GM23248 (cell line): ENCODE data around the gene DCTN1. TPM values are rescaled to one million over a fixed set of nuclear protein-coding genes. Genes with fewer than 3 reads are reported as not detected.

Experiments used
- DNase-seq: peaks from one replicate; pipeline ENCODE4 v3.0.0-alpha.2; 2015
- H2AFZ ChIP-seq: fragments of 200-600 bp; sonication (generic); 2 replicates; pipeline ENCODE4 v1.6.1; 2016; ENCODE audit warnings: antibody characterized with exemption
- H3F3A ChIP-seq: fragments of 200-600 bp; sonication (generic); 2 replicates; pipeline ENCODE4 v1.6.1; 2016; ENCODE audit warnings: mild to moderate bottlenecking, antibody characterized with exemption, mixed run types; ENCODE audit not compliant: insufficient read depth
- H3K27ac ChIP-seq: fragments of 200-600 bp; sonication (generic); 2 replicates; pipeline ENCODE4 v1.5.1; 2016; ENCODE audit warnings: mild to moderate bottlenecking
- H3K27me3 ChIP-seq: fragments of 200-600 bp; sonication (generic); replicated peaks from 2 replicates; pipeline ENCODE4 v1.6.1; 2016; ENCODE audit warnings: mild to moderate bottlenecking; ENCODE audit not compliant: insufficient read depth
- H3K36me3 ChIP-seq: fragments of 200-600 bp; sonication (generic); 2 replicates; pipeline ENCODE4 v1.6.1; 2016; ENCODE audit warnings: low read depth, mild to moderate bottlenecking
- H3K4me1 ChIP-seq: fragments of 200-600 bp; sonication (generic); 2 replicates; pipeline ENCODE4 v1.6.1; 2016; ENCODE audit warnings: mild to moderate bottlenecking; ENCODE audit not compliant: insufficient read depth
- H3K4me2 ChIP-seq: fragments of 200-600 bp; sonication (generic); one replicate; pipeline ENCODE4 v1.6.1; 2016; ENCODE audit warnings: mild to moderate bottlenecking; ENCODE audit not compliant: unreplicated experiment
- H3K4me3 ChIP-seq: fragments of 200-600 bp; sonication (generic); 2 replicates; pipeline ENCODE4 v1.5.1; 2016; ENCODE audit warnings: mild to moderate bottlenecking
- H3K79me2 ChIP-seq: fragments of 200-600 bp; sonication (generic); 2 replicates; pipeline ENCODE4 v1.6.1; 2016; ENCODE audit warnings: mild to moderate bottlenecking; ENCODE audit not compliant: insufficient read depth
- H3K9ac ChIP-seq: fragments of 200-600 bp; sonication (generic); 2 replicates; pipeline ENCODE4 v1.6.1; 2016; ENCODE audit warnings: mild to moderate bottlenecking
- H3K9me2 ChIP-seq: fragments of 200-600 bp; sonication (generic); 2 replicates; pipeline ENCODE4 v1.6.1; 2016; ENCODE audit warnings: mixed run types, mild to moderate bottlenecking, moderate library complexity; ENCODE audit not compliant: insufficient read depth
- H3K9me3 ChIP-seq: fragments of 200-600 bp; sonication (generic); one replicate; pipeline ENCODE4 v1.6.1; 2017; ENCODE audit warnings: low read depth
- H4K20me1 ChIP-seq: fragments of 200-600 bp; sonication (generic); 2 replicates; pipeline ENCODE4 v1.6.0; 2016; ENCODE audit not compliant: insufficient read depth
- EZH2 ChIP-seq: fragments of 200-600 bp; sonication (generic); IDR thresholded peaks from 2 replicates; pipeline ENCODE4 v1.6.1; 2018; ENCODE audit warnings: antibody characterized with exemption, mild to moderate bottlenecking; ENCODE audit not compliant: insufficient read depth, poor library complexity, severe bottlenecking
- EZH2phosphoT487 ChIP-seq: fragments of 200-600 bp; sonication (generic); IDR thresholded peaks from 2 replicates; pipeline ENCODE4 v1.6.1; 2018; ENCODE audit warnings: antibody characterized with exemption, moderate library complexity, mild to moderate bottlenecking, low read depth; ENCODE audit not compliant: insufficient read depth
- WGBS, 2 experiments: methylation state at CpG; one replicate each; pipeline ENCODE4 v1.1.6; 2015 to 2017; ENCODE audit warnings: low lambda C conversion rate in 2 of 2, low coverage in 1 of 2; ENCODE audit errors: missing lambda C conversion rate in 2 of 2; 5-methylcytosine and 5-hydroxymethylcytosine counted together
- in situ Hi-C: fragments of 300-500 bp; cut with MboI; formaldehyde crosslinking; loops from 2 replicates; pipeline ENCODE4 v1.15.0; 2020
- polyA plus RNA-seq: library from polyadenylated mRNA; unstranded; fragments of >200 nt; fragmentation: Nextera tagmentation; extraction: Ambion mirVana; gene quantifications from 2 replicates; pipeline ENCODE4 v1.2.1, GENCODE V29; 2016
- total RNA-seq: library from RNA; depleted of rRNA; stranded (reverse); fragments of >200 nt; shearing (Covaris generic); gene quantifications from 2 replicates; pipeline ENCODE4 v1.2.3, GENCODE V29; 2014

The DCTN1 gene
- total and polyA plus RNA-seq, 2 experiments from 2014 or later = 169 to 176 TPM

- Histone ChIP-seq H3K9me2 (no peaks in the 10 kb centered on the region), H4K20me1 (no peaks in the 10 kb centered on the region), H3K9ac (no peak overlapping the region), H3K9me3 (no peaks in the 10 kb centered on the region), H3K27ac (no peak overlapping the region), H3K4me2 (no peak overlapping the region), H3K36me3 (peaks cover 40% of the 10 kb centered on the region; the same call in 1 of the 2 replicates), H3K4me3 (no peak overlapping the region), H3K4me1 (no peaks in the 10 kb centered on the region), H2AFZ (no peak overlapping the region), H3F3A (no peaks in the 10 kb centered on the region), H3K79me2 (peaks cover 9% of the 10 kb centered on the region), H3K27me3 (no peaks in the 10 kb centered on the region)
- no peak for TF ChIP-seq EZH2
- no peak for TF ChIP-seq EZH2phosphoT487
- no peak for DNase-seq
- WGBS, 2 experiments = 96 to 99% methylated on average over 5 of the region's 5 CpGs
- in situ Hi-C loops = no loop called here
These were observed 11.6 kb downstream of the DCTN1 start for GRCh38 chr2:74368499-74368898.

- Histone ChIP-seq H3K4me3 (no peak overlapping the region), H3K4me2 (no peak overlapping the region), H3K27me3 (no peaks in the 10 kb centered on the region), H3K9me3 (no peaks in the 10 kb centered on the region), H4K20me1 (no peaks in the 10 kb centered on the region), H3F3A (no peaks in the 10 kb centered on the region), H3K4me1 (no peaks in the 10 kb centered on the region), H3K36me3 (peaks cover 42% of the 10 kb centered on the region; the same call in 1 of the 2 replicates), H3K9me2 (no peaks in the 10 kb centered on the region), H3K79me2 (peaks cover 4% of the 10 kb centered on the region; the same call in 1 of the 2 replicates), H3K27ac (no peak overlapping the region), H3K9ac (no peak overlapping the region), H2AFZ (no peak overlapping the region)
- TF ChIP-seq EZH2 (no peak), EZH2phosphoT487 (no peak)
- 96 to 97% methylated on average over 7 of the region's 7 CpGs for WGBS, 2 experiments
- in situ Hi-C loops = no loop called here
- DNase-seq = no peak
These were observed 12.3 kb downstream of the DCTN1 start for GRCh38 chr2:74367789-74368188.

GRCh38 chr2:74366036-74366435 is 14.1 kb downstream of the DCTN1 start:
- Histone ChIP-seq H3K4me3 (no peak overlapping the region), H3K4me2 (no peak overlapping the region), H3F3A (no peaks in the 10 kb centered on the region), H3K27me3 (no peaks in the 10 kb centered on the region), H2AFZ (no peak overlapping the region), H3K4me1 (no peaks in the 10 kb centered on the region), H4K20me1 (no peaks in the 10 kb centered on the region), H3K27ac (no peak overlapping the region), H3K9me2 (no peaks in the 10 kb centered on the region), H3K9me3 (no peaks in the 10 kb centered on the region), H3K9ac (no peak overlapping the region), H3K36me3 (peaks cover 52% of the 10 kb centered on the region; the same call in 1 of the 2 replicates), H3K79me2 (no peaks in the 10 kb centered on the region)
- in situ Hi-C loops = no loop called here
- TF ChIP-seq EZH2 = no peak
- no peak for TF ChIP-seq EZH2phosphoT487
- DNase-seq = no peak
- 93 to 94% methylated on average over 3 of the region's 3 CpGs for WGBS, 2 experiments

- H3K27ac ChIP-seq = no peak overlapping the region
- H3F3A ChIP-seq = no peaks in the 10 kb centered on the region
- no peak overlapping the region for H3K4me3 ChIP-seq
- no peak for DNase-seq
- in situ Hi-C loops = no loop called here
- peaks cover 56% of the 10 kb centered on the region; the same call in 1 of the 2 replicates for H3K36me3 ChIP-seq
- no peaks in the 10 kb centered on the region for H3K4me1 ChIP-seq
- no peak overlapping the region for H3K9ac ChIP-seq
- no peaks in the 10 kb centered on the region for H3K9me2 ChIP-seq
- no peak overlapping the region for H2AFZ ChIP-seq
- TF ChIP-seq EZH2phosphoT487 (no peak), EZH2 (no peak)
- H3K79me2 ChIP-seq = no peaks in the 10 kb centered on the region
- no peaks in the 10 kb centered on the region for H4K20me1 ChIP-seq
- no peaks in the 10 kb centered on the region for H3K27me3 ChIP-seq
- no peak overlapping the region for H3K4me2 ChIP-seq
- no peaks in the 10 kb centered on the region for H3K9me3 ChIP-seq
- 86 to 92% methylated on average over 8 of the region's 8 CpGs for WGBS, 2 experiments
These were observed 15.3 kb downstream of the DCTN1 start for GRCh38 chr2:74364533-74365505.
